Subcutaneous adipose tissue (tissue), 4 donors: ENCODE measurements around the gene RETREG1. TPM values are rescaled to one million over a fixed set of nuclear protein-coding genes. Genes with fewer than 3 reads are reported as not detected.

Experiments
- CTCF ChIP-seq: fragments of 450-650 bp; IDR thresholded peaks from one replicate; pipeline ENCODE4 v1.5.1; 2016; ENCODE audit warnings: low read depth, mild to moderate bottlenecking, control low read depth, antibody characterized with exemption, moderate library complexity
- total RNA-seq, 4 donors: library from RNA; depleted of rRNA; stranded (reverse); fragments of >200 nt; gene quantifications; one replicate each; pipeline ENCODE4 v1.1.0, GENCODE V29; 2016

Gene RETREG1
- total RNA-seq, 4 donors from 2014 or later: 71.0 to 131 (median 91.7) TPM

GRCh38 chr5:16626696-16627264 is 10.0 kb upstream of the RETREG1 start:
- no peak for TF ChIP-seq CTCF

- TF ChIP-seq CTCF: no peak
Measured at GRCh38 chr5:16625096-16625495, 8.3 kb upstream of the RETREG1 start.

GRCh38 chr5:16619136-16619535 is 2.3 kb upstream of the RETREG1 start:
- TF ChIP-seq CTCF: no peak

GRCh38 chr5:16618138-16618897 is 1.5 kb upstream of the RETREG1 start:
- TF ChIP-seq CTCF: no peak

GRCh38 chr5:16617274-16617968 is 624 bp upstream of the RETREG1 start:
- no peak for TF ChIP-seq CTCF

GRCh38 chr5:16615741-16616535 is 859 bp downstream of the RETREG1 start:
- no peak for TF ChIP-seq CTCF

GRCh38 chr5:16612007-16612406 is 4.8 kb downstream of the RETREG1 start:
- no peak for TF ChIP-seq CTCF
